HG03045 (cell line): ENCODE results near the gene SNX30.

Experiments
- ATAC-seq: cut with Tn5 transposase; IDR thresholded peaks from one replicate; pipeline ENCODE4 v1.9.1; 2021; ENCODE audit warnings: mild to moderate bottlenecking, moderate library complexity; ENCODE audit not compliant: unreplicated experiment

Gene SNX30

GRCh38 chr9:112914524-112914923, 164.0 kb downstream of the SNX30 start:
- no peak for ATAC-seq

GRCh38 chr9:112917047-112917986, 166.8 kb downstream of the SNX30 start:
- ATAC-seq: no peak

GRCh38 chr9:112917987-112918362, 167.4 kb downstream of the SNX30 start:
- no peak for ATAC-seq

- no peak for ATAC-seq
Observed at GRCh38 chr9:112921549-112921948, 171.0 kb downstream of the SNX30 start.
